ENCODE measurements around the gene COBLL1. TPM values are rescaled to one million over a fixed set of nuclear protein-coding genes. Genes with fewer than 3 reads are reported as not detected.

Gene COBLL1
- total and polyA plus RNA-seq, 8 donors: 11.8 to 129 (median 58.3) TPM

- Histone ChIP-seq H3K36me3 (no peaks in the 10 kb centered on the region), H3K27me3 (no peaks in the 10 kb centered on the region), H3K4me1 (peaks cover 8 to 64% (median 25%) of the 10 kb centered on the region in 4 donors), H3K9me3 (no peaks in the 10 kb centered on the region), H3K27ac (peak overlapping the region; percentile 95 to 99 (median 97)), H3K4me3 (peak overlapping the region; percentile 69 to 81 (median 76))
- intact Hi-C loops (cut with DNase I; ENCODE audit: low total_unique reads): no loop called here
- 0 to 2% (median 1%) methylated on average over 36 to 90 of the region's 90 CpGs for WGBS, 5 donors
- peak; percentile 86 to 92 for DNase-seq
- TF ChIP-seq POLR2AphosphoS5 (IDR thresholded peaks at IDR 0.05) (peak in 1 of 3 donors; percentile 26), CTCF (IDR thresholded peaks at IDR 0.05) (peak in 1 of 7 experiments; percentile 9), POLR2A (IDR thresholded peaks at IDR 0.05) (no peak), EP300 (IDR thresholded peaks at IDR 0.05) (no peak)
Observed at GRCh38 chr2:164840930-164841718, 499 bp downstream of the COBLL1 start.

- TF ChIP-seq EP300 (IDR thresholded peaks at IDR 0.05) (no peak), CTCF (IDR thresholded peaks at IDR 0.05) (no peak), POLR2AphosphoS5 (IDR thresholded peaks at IDR 0.05) (peak in 2 of 3 donors; percentile 53 to 72), POLR2A (IDR thresholded peaks at IDR 0.05) (peak in 2 of 4 donors; percentile 19 to 26)
- Histone ChIP-seq H3K27me3 (no peaks in the 10 kb centered on the region), H3K36me3 (no peaks in the 10 kb centered on the region), H3K4me1 (peaks cover 8 to 70% (median 25%) of the 10 kb centered on the region in 4 donors), H3K9me3 (no peaks in the 10 kb centered on the region), H3K27ac (peak overlapping the region; percentile 95 to 99 (median 97)), H3K4me3 (peak overlapping the region; percentile 69 to 81 (median 76))
- 1 to 6% (median 2%) methylated on average over 12 of the region's 12 CpGs for WGBS, 5 donors
- intact Hi-C loops (cut with DNase I; ENCODE audit: low total_unique reads): no loop called here
- DNase-seq: peak; percentile 84 to 86
Observed at GRCh38 chr2:164840458-164840929, 1.1 kb downstream of the COBLL1 start.

GRCh38 chr2:164839914-164840457 is 1.6 kb downstream of the COBLL1 start:
- no peaks in the 10 kb centered on the region for H3K27me3 ChIP-seq
- no peaks in the 10 kb centered on the region for H3K9me3 ChIP-seq
- peaks cover 8 to 75% (median 25%) of the 10 kb centered on the region in 4 donors for H3K4me1 ChIP-seq
- no peaks in the 10 kb centered on the region for H3K36me3 ChIP-seq
- no peak for TF ChIP-seq EP300 (IDR thresholded peaks at IDR 0.05)
- TF ChIP-seq CTCF (IDR thresholded peaks at IDR 0.05): no peak
- no peak for TF ChIP-seq POLR2AphosphoS5 (IDR thresholded peaks at IDR 0.05)
- no peak for TF ChIP-seq POLR2A (IDR thresholded peaks at IDR 0.05)
- H3K27ac ChIP-seq: peak overlapping the region; percentile 52 to 99 (median 97)
- WGBS, 5 donors: 5 to 10% (median 6%) methylated on average over 8 of the region's 8 CpGs
- intact Hi-C loops (cut with DNase I; ENCODE audit: low total_unique reads): no loop called here
- H3K4me3 ChIP-seq: peak overlapping the region; percentile 69 to 81 (median 76)
- peak in 1 of 2 donors; percentile 63 for DNase-seq

- H3K27ac ChIP-seq: peak overlapping the region; percentile 84 to 99 (median 97)
- no peak for DNase-seq
- intact Hi-C loops (cut with DNase I; ENCODE audit: low total_unique reads): no loop called here
- WGBS, 5 donors: 46 to 74% (median 50%) methylated on average over 3 of the region's 3 CpGs
- H3K9me3 ChIP-seq: no peaks in the 10 kb centered on the region
- peaks cover 8 to 72% (median 22%) of the 10 kb centered on the region in 4 donors for H3K4me1 ChIP-seq
- no peaks in the 10 kb centered on the region for H3K27me3 ChIP-seq
- no peaks in the 10 kb centered on the region for H3K36me3 ChIP-seq
- H3K4me3 ChIP-seq: peak overlapping the region in 1 of 4 donors; percentile 17
- TF ChIP-seq CTCF (IDR thresholded peaks at IDR 0.05) (no peak), POLR2A (IDR thresholded peaks at IDR 0.05) (no peak), POLR2AphosphoS5 (IDR thresholded peaks at IDR 0.05) (no peak), EP300 (IDR thresholded peaks at IDR 0.05) (no peak)
Observed at GRCh38 chr2:164837807-164838206, 3.8 kb downstream of the COBLL1 start.
